Lung (tissue), 12 donors: ENCODE measurements around the gene CNPY4. TPM values are rescaled to one million over a fixed set of nuclear protein-coding genes. Genes with fewer than 3 reads are reported as not detected.
A peak's percentile ranks its signal among the peaks of the same experiment; 100 is the strongest.

Experiments used
- ATAC-seq: fragments of 200-7000 bp; cut with Tn5 transposase; one replicate; pipeline ENCODE4 v1.9.1; 2020; ENCODE audit warnings: moderate number of reproducible peaks; ENCODE audit not compliant: insufficient read depth, low FRiP score
- DNase-seq, 3 donors: peaks; one replicate each; pipeline ENCODE4 v3.0.0-alpha.2; 2013 to 2017
- H3K27ac ChIP-seq, 2 donors: one replicate each; pipeline ENCODE4 v1.5.1; 2013; ENCODE audit warnings: mild to moderate bottlenecking in 2 of 2, moderate library complexity in 2 of 2, control low read depth in 1 of 2, inconsistent platforms in 1 of 2, low read depth in 1 of 2, low read length in 1 of 2
- H3K27me3 ChIP-seq, 3 donors: one replicate each; pipeline ENCODE4 v1.5.1; 2013; ENCODE audit warnings: low read length in 2 of 3; ENCODE audit not compliant: control insufficient read depth in 3 of 3, insufficient read depth in 3 of 3
- H3K36me3 ChIP-seq, 4 donors: one replicate each; pipeline ENCODE4 v1.5.1; 2013; ENCODE audit warnings: low read length in 4 of 4, mild to moderate bottlenecking in 1 of 4, moderate library complexity in 1 of 4; ENCODE audit not compliant: control insufficient read depth in 4 of 4, insufficient read depth in 4 of 4
- H3K4me1 ChIP-seq, 5 donors: one replicate each; pipeline ENCODE4 v1.5.1; 2013; ENCODE audit warnings: low read length in 5 of 5, mild to moderate bottlenecking in 2 of 5, moderate library complexity in 1 of 5; ENCODE audit not compliant: control insufficient read depth in 5 of 5, insufficient read depth in 5 of 5
- H3K4me3 ChIP-seq: one replicate; pipeline ENCODE4 v1.5.1; 2013; ENCODE audit warnings: mild to moderate bottlenecking, control low read depth, moderate library complexity
- H3K9ac ChIP-seq, 2 donors: one replicate each; pipeline ENCODE4 v1.5.1; 2013; ENCODE audit warnings: low read length in 2 of 2, control low read depth in 1 of 2; ENCODE audit not compliant: insufficient read depth in 1 of 2
- H3K9me3 ChIP-seq, 4 donors: one replicate each; pipeline ENCODE4 v1.5.1; 2013; ENCODE audit warnings: low read length in 3 of 4, mild to moderate bottlenecking in 1 of 4, moderate library complexity in 1 of 4; ENCODE audit not compliant: control insufficient read depth in 4 of 4, insufficient read depth in 3 of 4
- WGBS, 2 donors: extraction: QIAGEN DNeasy Blood & Tissue Kit; methylation state at CpG; one replicate each; pipeline ENCODE4 v1.1.7; 2013; 5-methylcytosine and 5-hydroxymethylcytosine counted together
- polyA plus RNA-seq, 2 donors: library from polyadenylated mRNA; stranded (reverse); fragments of 200-250 nt; gene quantifications; one replicate each; pipeline ENCODE4 v1.2.1, GENCODE V29; 2013
- total RNA-seq, 2 donors: library from RNA; depleted of rRNA in 1 of 2; stranded (reverse); fragments of >200 nt in 1 of 2; gene quantifications; one replicate each; pipeline ENCODE4 v1.2.1, GENCODE V29; 2014 to 2021
- TF ChIP-seq, protein P1 (sequence below): IDR thresholded peaks from 2 replicates; pipeline ENCODE4 v1.5.1; 2012; ENCODE audit warnings: mild to moderate bottlenecking; ENCODE audit errors: control extremely low read depth, extremely low read depth
- donor health status: control.
- donor health status: control.
- donor health status: Bipolar disorder and iron deficiency.
- donor health status: healthy.
- donor health status: DM: yes; HTN: yes; CAD: no.

CNPY4 gene
- total and polyA plus RNA-seq, 4 donors: 9.8 to 18.6 (median 11.2) TPM

DNA sequence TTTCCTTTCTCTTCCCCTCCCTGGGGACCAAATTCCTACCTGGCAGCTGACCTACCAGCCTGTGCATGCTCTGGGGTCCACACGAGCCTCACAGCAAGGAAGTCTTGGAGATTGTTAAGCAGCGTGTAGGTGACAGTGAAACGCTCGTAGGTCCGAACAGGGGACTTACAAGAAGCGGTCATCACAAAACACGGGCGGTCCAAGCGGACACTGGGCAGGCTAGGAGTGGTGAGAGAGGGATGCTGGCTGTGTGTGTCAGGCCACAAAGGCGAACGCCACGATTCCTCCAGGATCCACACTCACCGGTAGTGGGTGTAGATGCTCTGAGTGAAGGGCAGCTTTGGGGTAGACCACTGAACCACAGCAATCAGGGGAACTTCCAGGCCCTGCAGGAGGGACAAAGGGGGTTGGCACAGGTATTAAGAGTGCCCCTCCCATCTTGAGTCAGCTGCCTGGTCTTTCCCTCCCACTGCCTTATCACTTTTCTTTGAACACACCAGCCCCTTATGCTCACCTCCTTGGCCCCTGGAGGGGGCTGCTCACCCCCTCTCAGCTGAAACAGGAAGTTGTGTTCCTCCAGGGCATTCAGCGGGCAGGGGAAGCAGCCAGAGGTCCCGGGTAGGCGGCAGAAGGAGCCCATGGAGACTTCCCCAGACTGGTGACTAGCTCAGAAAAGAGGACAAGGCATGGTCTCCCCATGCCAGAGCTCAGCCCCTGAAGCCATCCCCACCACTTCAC, 37.1 kb downstream of the CNPY4 start:
- no peak overlapping the region for H3K9ac ChIP-seq
- no peaks in the 10 kb centered on the region for H3K9me3 ChIP-seq
- H3K27ac ChIP-seq: peak overlapping the region in 1 of 2 donors; percentile 11
- DNase-seq (no peak), ATAC-seq (no peak)
- WGBS, 2 donors: 72 to 78% methylated on average over 16 of the region's 16 CpGs
- no peaks in the 10 kb centered on the region for H3K27me3 ChIP-seq
- peaks cover 0 to 12% (median 4%) of the 10 kb centered on the region in 5 donors for H3K4me1 ChIP-seq
- TF ChIP-seq, protein P1, sequence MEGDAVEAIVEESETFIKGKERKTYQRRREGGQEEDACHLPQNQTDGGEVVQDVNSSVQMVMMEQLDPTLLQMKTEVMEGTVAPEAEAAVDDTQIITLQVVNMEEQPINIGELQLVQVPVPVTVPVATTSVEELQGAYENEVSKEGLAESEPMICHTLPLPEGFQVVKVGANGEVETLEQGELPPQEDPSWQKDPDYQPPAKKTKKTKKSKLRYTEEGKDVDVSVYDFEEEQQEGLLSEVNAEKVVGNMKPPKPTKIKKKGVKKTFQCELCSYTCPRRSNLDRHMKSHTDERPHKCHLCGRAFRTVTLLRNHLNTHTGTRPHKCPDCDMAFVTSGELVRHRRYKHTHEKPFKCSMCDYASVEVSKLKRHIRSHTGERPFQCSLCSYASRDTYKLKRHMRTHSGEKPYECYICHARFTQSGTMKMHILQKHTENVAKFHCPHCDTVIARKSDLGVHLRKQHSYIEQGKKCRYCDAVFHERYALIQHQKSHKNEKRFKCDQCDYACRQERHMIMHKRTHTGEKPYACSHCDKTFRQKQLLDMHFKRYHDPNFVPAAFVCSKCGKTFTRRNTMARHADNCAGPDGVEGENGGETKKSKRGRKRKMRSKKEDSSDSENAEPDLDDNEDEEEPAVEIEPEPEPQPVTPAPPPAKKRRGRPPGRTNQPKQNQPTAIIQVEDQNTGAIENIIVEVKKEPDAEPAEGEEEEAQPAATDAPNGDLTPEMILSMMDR: no peak
- H3K4me3 ChIP-seq: no peak overlapping the region
- H3K36me3 ChIP-seq: peaks cover 8 to 32% (median 19%) of the 10 kb centered on the region in 4 donors

DNA sequence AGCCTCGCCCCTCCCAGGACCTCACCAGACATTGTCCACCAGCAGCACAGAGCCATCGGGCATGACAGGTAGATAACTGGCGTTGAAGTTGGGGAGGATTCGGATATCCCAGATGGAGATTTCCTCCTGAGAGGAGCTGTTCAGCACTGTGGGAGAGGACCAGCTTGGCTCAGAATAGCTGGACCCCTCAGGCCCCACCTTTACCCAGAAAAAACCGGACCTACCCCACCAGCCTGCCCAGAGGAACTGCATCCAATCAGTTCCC, 37.6 kb downstream of the CNPY4 start:
- peak overlapping the region in 1 of 2 donors; percentile 11 for H3K27ac ChIP-seq

DNA sequence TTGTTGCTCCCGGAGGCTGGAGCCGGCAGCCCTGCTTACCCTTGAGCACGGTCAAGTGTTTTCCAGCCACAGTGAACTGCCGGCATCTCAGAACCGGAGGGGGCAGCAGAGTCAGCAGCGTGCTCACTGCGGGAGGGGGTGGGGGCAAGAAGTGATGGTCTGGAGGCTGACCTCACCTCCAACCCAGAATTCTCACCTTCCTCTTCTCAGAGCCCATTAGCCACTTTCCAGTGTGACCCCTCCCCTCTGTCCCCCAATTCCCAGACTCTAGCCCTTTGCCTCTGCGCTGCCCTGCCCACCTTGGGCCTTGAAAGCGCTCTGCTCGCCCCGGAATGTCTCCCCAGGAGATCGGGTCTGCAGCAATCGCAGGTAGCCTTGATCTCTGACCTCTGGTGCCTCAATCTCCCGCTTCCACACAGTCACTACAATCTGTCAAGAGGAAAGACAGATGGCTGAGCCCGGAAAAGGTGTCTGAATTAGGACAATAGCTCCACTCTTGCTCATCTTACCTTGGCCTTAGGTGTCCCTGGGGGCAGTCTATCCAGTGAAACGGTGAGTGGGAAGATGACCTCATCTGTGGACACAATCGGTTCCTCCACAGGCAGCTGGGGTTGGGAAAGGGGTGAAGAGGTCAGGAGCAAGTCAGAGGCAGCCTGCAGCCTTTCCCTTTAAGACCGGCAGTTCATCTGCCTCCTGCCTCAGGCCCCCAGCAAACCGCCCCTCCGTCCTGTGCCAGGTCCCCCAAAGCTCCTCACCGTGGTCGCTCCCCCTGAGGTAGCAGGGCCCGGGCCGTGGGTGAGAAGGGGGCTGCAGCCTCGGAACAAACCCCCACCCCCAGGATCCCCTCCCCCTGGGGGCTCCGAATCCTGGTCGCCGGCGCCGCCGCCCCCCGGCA, 38.1 kb downstream of the CNPY4 start:
- DNase-seq: no peak
- Histone ChIP-seq H3K27ac (peak overlapping the region; percentile 71 to 84), H3K36me3 (peaks cover 8 to 32% (median 19%) of the 10 kb centered on the region in 4 donors), H3K9me3 (no peaks in the 10 kb centered on the region), H3K27me3 (no peaks in the 10 kb centered on the region), H3K4me1 (peaks cover 0 to 12% (median 4%) of the 10 kb centered on the region in 5 donors), H3K4me3 (peak overlapping the region; percentile 77), H3K9ac (peak overlapping the region in 1 of 2 donors; percentile 12)
- 23 to 38% methylated on average over 25 to 32 of the region's 32 CpGs for WGBS, 2 donors
- TF ChIP-seq, protein P1: no peak
- ATAC-seq: peak; percentile 45

More for the DNA sequence above, 37.6 kb downstream of the CNPY4 start:
- Histone ChIP-seq H3K36me3 (peaks cover 8 to 32% (median 19%) of the 10 kb centered on the region in 4 donors), H3K4me1 (peaks cover 0 to 12% (median 4%) of the 10 kb centered on the region in 5 donors), H3K9ac (no peak overlapping the region), H3K27me3 (no peaks in the 10 kb centered on the region), H3K4me3 (no peak overlapping the region), H3K9me3 (no peaks in the 10 kb centered on the region)
- DNase-seq: no peak
- WGBS, 2 donors: 71 to 75% methylated on average over 5 of the region's 5 CpGs
- no peak for ATAC-seq
- TF ChIP-seq, protein P1: no peak
